ENCODE data around the gene EGFR.

DNA sequence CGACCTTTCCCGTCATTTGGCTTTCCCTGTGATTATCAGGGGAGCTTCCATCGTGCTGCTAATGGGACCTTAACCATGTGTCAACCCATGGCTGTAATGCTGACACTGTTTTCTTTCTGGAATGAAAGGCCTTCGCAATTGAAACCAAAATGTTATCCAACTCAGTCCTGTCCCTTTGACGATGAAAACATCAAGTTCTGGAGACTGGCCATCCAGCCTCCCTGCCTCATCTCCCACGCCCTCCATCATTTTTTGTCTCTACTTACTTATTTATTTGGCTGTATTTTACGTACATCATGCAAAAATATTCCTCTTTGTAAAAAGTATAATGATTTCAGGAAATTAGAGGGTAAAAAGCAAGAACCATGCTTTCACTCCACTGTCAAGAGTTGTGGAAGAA lies 69.8 kb downstream of the EGFR start:
- TF ChIP-seq, protein P1, sequence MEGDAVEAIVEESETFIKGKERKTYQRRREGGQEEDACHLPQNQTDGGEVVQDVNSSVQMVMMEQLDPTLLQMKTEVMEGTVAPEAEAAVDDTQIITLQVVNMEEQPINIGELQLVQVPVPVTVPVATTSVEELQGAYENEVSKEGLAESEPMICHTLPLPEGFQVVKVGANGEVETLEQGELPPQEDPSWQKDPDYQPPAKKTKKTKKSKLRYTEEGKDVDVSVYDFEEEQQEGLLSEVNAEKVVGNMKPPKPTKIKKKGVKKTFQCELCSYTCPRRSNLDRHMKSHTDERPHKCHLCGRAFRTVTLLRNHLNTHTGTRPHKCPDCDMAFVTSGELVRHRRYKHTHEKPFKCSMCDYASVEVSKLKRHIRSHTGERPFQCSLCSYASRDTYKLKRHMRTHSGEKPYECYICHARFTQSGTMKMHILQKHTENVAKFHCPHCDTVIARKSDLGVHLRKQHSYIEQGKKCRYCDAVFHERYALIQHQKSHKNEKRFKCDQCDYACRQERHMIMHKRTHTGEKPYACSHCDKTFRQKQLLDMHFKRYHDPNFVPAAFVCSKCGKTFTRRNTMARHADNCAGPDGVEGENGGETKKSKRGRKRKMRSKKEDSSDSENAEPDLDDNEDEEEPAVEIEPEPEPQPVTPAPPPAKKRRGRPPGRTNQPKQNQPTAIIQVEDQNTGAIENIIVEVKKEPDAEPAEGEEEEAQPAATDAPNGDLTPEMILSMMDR (conservative IDR thresholded peaks at IDR 0.05 in 1 of 2, IDR thresholded peaks at IDR 0.05 in 1 of 2; ENCODE audit: low read depth in 1 of 2, low read length in 2 of 2), result no peak
- no peak for TF ChIP-seq EZH2 (IDR thresholded peaks at IDR 0.05; ENCODE audit: low read length, missing control alignments)

Measured in fibroblast of lung (primary cell).